Amniotic epithelial cell (primary cell): Measurements from ENCODE around the gene CD200R1L.
A peak's percentile ranks its signal among the peaks of the same experiment; 100 is the strongest.
"Not testable (repeated sequence)": the region's sequence is repeated elsewhere in the genome, so short reads cannot be mapped to it uniquely, and the experiment has no call there.

Experiments
- DNase-seq: peaks from one replicate; pipeline ENCODE4 v3.0.0-alpha.2; 2010; ENCODE audit warnings: low read depth

Gene CD200R1L, protein sequence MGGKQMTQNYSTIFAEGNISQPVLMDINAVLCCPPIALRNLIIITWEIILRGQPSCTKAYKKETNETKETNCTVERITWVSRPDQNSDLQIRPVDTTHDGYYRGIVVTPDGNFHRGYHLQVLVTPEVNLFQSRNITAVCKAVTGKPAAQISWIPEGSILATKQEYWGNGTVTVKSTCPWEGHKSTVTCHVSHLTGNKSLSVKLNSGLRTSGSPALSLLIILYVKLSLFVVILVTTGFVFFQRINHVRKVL

GRCh38 chr3:112846764-112847163 is at the start of gene CD200R1L:
CD200R1L (minus strand) TSS chr3:112846864; CDS start chr3:112829367, 17,497 bp downstream.
- no peak for DNase-seq

DNA sequence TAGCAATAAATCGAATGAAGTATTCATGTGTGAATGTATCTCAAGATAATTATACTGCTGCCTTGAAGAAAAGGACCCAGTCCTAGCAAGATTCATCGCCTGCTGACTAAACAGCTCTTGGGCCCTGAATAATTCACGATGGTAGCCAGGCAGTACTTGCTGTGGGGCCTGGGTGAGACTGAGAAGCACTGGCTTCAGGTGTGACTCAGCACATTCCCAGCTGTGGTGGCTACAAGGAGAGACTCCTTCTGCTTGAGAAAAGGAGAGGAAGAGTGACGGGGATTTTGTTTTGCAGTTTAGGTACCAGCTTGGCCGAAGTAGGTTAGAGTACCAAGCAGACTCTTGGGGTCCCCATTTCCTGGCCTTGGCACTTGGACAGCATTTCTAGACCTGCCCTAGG is 47.6 kb upstream of the CD200R1L start:
- peak; percentile 28 for DNase-seq

DNA sequence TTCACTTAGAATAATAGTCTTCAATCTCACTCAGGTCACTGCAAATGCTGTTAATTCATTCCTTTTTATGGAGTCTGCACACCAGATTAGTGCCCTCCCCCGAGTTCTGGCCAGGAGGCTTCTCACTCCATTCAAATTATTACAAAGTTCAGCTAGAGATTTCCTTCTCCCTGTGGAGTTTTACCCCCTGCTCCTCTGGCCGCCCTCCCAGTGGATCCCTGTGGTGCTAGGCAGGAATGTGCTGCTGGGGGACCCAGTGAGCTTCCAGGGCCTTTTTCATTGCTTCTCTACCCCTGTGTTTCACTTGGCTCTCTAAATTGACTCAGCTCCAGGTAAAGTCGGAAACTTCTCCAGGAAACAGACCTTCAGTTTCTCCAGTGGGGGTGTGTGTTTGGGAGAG is 42.7 kb upstream of the CD200R1L start:
- DNase-seq: no peak

GRCh38 chr3:112888381-112889085 is 41.9 kb upstream of the CD200R1L start:
- DNase-seq: peak; percentile 4

- no peak for DNase-seq
Measured at GRCh38 chr3:112884678-112885290, 38.1 kb upstream of the CD200R1L start.

- DNase-seq: no peak
Measured at GRCh38 chr3:112881891-112882290, 35.2 kb upstream of the CD200R1L start.

DNA sequence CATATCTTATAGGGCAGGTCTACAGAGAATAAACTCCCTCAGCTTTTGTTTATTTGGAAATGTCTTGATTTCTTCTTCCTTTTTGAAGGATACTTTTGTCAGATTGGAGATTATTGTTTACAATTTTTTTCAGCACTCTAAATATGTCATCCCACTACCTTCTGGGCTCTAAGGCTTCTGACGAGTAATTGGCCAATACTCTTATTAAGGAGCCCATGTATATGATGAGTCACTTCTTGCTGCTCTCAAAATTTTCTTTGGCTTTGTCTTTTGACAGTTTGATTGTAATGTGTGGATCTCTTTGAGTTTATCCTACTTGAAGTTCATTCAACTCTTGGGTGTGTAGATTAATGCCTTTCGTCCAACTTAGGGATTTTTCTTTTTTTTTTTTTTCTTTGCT is 28.9 kb upstream of the CD200R1L start:
- DNase-seq: no peak

GRCh38 chr3:112874725-112875124 is 28.1 kb upstream of the CD200R1L start:
- no peak for DNase-seq

- DNase-seq: no peak
Measured at GRCh38 chr3:112873632-112874031, 27.0 kb upstream of the CD200R1L start.

GRCh38 chr3:112871735-112872134 is 25.1 kb upstream of the CD200R1L start:
- no peak for DNase-seq

GRCh38 chr3:112865757-112866156 is 19.1 kb upstream of the CD200R1L start:
- DNase-seq: no peak

- DNase-seq: no peak
Measured at GRCh38 chr3:112860898-112861297, 14.2 kb upstream of the CD200R1L start.

DNA sequence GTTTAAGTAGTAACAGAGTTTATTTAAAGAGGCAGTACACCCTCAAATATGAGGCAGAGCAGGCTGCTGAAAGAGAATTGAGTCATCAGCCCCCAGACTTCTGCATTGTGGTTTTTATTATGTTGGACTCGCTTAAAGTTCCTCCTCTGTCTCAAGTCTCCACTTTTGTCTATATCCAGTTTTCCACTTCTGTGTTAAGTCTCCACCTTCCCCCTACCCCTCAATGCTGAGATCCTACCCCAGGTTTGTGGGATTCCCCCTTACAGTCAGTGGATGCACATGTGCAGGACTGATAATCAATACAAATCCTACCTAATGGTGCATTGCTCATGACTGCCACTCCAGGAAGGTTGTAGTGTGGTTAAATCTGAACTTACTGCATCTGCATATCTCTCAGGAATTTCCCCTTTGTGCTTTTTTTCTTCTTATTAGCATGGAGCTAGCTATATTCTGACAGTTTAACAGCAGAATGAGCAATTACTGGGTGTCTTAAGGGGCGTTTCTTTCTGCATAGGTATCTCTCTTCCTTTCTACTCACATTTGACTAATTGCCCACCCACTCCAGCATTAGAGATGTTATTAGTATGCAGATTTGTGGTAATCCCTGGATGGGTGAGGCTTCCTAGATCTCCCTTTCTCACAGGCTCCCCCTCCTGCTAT is 11.9 kb upstream of the CD200R1L start:
- peak; percentile 2 for DNase-seq

GRCh38 chr3:112857526-112857925 is 10.9 kb upstream of the CD200R1L start:
- no peak for DNase-seq

GRCh38 chr3:112856537-112856936 is 9.9 kb upstream of the CD200R1L start:
- no peak for DNase-seq

- DNase-seq: no peak
Measured at GRCh38 chr3:112855883-112856282, 9.2 kb upstream of the CD200R1L start.

- not testable (repeated sequence) for DNase-seq
Measured at GRCh38 chr3:112855074-112855473, 8.4 kb upstream of the CD200R1L start.

DNA sequence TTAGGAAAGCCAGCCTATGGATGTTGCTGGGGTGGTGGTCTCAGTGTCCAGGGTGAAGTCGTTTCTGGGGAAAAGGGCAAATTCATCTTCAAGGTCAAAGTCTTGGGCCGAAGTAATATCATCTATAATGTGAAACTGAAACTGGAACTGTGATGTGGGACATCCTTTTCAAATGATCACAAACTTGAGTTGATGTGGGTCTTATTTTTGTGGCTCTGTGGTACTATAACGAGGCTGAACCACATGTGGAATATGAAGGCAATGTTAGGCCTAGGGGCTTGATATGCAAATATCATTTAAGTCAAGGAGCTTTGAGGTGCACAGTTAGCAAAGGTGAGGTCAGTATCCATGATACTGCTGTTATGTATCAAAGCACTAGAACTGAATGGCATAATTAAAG is 1.5 kb upstream of the CD200R1L start:
- no peak for DNase-seq

DNA sequence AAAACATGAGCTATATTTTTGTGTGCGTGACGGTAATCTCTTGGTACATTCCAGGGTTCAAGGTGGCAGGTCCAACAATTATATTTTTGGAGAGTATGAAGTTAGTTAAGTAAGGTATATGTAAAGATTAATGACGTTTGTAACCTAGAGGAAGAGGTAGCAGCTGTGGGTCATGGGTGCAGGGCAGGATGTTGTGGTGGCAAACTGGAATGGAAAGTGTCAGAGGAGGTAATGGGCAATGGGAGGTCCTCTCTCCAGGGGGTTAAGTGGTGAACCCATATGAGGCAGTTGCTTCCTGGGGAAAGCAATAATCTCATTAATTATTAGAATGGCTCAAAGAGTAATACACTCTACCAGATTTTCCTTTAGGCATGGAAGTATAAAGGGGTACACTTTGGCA is 1.0 kb upstream of the CD200R1L start:
- no peak for DNase-seq

DNA sequence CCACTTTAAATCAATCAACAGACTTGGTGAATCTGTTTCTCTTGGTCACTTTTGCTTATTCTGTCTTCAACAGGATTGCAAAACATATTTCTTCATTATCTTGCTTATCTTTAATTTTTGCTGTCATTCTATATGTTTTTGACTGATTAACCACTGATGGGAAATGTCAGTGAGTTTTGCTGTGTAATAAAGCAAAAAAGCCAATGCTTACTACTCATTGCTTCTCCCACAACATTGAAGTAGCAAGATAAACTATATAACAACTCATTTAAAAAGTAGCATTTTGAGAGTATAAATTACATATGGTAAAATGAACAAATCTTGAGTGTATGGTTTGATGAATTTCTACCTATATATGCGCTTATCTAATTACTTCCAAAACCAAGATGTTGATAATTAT is 892 bp downstream of the CD200R1L start:
- no peak for DNase-seq

GRCh38 chr3:112829046-112829445 is 17.6 kb downstream of the CD200R1L start:
- DNase-seq: no peak
